CD1c-positive myeloid dendritic cell (primary cell): ENCODE measurements around the gene PKM.
A peak's percentile ranks its signal among the peaks of the same experiment; 100 is the strongest.
"Not testable (repeated sequence)": the region's sequence is repeated elsewhere in the genome, so short reads cannot be mapped to it uniquely, and the experiment has no call there.

Experiments
- DNase-seq: peaks from one replicate; pipeline ENCODE4 v3.0.0-alpha.2; 2016; ENCODE audit errors: extremely low spot score

The PKM gene

DNA sequence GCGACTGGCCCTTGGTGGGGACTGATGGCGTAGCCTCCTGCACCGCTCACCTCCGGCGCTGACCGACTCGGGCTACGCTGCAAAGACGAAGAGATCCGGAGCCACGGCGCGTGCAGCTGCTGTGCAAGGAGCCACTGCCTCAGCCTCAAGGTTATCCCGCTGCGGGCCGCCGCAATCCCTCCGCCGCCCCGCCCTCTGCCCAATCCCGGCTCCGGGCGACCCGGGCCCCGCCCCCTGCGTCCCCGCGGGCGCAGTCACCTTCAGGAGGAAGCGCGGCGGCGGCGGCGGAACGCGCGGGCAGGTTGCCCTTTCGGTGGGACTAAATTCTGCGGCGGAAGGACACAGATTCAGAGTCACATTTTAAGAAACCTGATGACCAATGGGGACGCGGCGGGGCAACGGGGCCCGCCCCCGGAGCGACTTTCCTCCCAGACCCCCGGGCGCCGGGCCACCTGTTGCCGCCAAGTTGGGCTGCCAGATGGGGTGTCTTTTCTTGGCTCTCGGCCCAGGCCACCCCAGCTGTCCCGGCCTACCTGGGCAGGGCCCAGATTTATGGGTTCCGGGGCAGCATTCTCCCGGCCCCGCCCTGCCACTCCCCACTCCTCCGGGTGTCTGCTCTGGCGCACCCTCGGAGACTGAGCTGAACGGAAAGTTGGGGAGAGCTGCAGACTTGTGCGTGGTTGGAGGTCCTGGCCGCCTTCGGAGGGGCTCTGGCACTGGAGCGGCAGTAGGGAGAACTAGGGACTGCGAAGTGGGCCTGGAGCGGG, at the start of gene PKM:
PKM (minus strand) TSS at position 125 of the 767 bp plus-strand sequence. CDS start 12,093 bp downstream, outside the sequence.
- DNase-seq = peak; percentile 96

DNA sequence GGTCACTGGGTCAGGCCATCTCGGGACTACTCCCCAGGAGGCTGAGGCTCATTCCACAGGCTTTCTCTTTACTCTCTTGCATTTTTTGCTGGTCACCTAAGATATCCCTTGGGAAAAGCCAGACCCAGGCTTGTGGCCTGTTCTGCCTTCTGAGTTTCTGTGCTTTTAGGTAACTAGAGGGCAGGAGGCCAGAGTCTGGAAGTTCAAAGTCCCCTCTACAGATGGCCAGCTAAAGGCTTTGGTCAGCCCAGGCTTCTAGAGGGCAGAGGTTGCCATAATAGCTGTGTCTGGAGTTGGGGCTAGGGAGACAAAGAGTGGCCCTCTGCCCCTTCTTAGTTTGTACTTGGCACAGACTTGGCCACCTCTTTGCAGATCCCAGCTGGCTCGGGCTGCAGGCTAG, 49.8 kb upstream of the PKM start:
- no peak for DNase-seq

DNA sequence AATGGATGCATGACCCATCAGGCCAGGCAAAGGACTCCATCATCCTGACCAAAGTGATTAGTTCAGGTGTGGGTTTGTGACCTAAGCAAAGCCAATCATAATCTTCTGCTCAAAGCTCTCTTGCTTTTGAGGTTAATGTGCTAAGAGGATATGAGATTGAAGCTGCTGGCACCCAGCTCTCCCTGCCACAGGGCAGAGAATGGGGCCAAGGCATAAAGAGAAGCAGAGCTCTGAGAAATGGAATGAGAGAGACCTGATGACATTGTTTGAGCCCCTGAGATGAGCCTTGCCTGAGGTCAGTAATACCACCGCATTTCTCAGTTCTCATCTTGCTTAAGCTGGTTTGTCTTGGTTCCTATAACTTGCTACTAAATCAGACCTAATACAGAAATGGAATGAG, 47.7 kb upstream of the PKM start:
- DNase-seq = no peak

DNA sequence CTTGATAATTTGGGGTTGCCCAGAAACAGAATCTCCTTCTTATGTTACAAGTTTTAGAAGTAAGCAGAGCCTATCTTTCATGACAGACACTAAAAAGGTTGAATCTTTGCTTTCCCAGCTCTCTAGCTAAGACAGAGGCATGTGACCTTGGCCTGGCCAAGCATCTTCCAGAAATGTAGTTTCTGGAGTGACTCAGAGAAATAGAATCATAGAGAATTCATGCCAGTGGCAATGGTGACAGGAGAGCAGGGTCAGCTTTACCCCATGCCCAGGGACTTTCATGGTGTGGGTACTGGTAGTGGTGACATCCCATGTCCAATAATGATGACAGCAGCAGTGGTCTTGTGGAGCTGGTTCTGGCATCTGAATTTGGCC, 45.3 kb upstream of the PKM start:
- DNase-seq = no peak

DNA sequence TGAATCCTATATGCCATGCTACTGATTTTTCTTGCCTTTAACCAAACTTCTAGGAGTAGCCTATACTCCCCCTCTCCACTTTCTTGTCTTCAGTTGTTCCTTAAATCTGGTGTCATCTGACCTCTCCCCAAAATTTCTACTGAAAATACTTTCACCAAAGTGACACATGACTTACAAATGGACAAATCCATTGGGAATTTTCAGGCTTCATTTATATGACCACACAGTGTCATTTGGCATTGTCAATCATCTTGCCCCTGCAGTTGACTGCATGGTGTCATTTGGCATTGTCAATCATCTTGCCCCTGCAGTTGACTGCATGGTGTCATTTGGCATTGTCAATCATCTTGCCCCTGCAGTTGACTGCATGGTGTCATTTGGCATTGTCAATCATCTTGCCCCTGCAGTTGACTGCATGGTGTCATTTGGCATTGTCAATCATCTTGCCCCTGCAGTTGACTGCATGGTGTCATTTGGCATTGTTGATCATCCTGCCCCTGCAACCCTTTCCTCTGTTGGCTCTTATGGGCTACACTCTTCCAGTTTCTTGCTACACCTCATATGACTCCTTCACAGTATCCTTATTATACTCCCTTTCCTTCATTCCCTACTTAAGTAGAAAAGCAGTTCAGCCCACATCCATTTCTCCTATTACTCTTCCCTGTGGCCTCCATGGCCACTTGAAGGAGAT, 44.8 kb upstream of the PKM start:
- not testable (repeated sequence) for DNase-seq

DNA sequence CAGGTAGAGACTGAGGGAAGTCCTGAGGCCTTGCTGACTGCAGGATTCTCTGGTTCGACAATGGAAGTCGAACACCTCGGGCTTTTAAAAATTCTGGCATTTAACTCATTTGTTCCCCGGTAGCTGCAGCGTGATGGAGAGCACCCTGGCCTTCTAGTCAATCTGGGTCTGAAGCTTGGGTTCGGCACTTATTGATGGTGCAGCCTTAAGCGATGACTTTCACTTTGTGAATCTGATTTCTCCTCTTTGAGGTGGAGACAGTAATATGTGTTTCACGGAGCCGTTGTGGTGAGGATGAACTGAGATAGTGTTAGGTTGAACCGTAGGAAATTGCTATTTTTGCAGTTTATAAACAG, 42.0 kb upstream of the PKM start:
- no peak for DNase-seq

DNA sequence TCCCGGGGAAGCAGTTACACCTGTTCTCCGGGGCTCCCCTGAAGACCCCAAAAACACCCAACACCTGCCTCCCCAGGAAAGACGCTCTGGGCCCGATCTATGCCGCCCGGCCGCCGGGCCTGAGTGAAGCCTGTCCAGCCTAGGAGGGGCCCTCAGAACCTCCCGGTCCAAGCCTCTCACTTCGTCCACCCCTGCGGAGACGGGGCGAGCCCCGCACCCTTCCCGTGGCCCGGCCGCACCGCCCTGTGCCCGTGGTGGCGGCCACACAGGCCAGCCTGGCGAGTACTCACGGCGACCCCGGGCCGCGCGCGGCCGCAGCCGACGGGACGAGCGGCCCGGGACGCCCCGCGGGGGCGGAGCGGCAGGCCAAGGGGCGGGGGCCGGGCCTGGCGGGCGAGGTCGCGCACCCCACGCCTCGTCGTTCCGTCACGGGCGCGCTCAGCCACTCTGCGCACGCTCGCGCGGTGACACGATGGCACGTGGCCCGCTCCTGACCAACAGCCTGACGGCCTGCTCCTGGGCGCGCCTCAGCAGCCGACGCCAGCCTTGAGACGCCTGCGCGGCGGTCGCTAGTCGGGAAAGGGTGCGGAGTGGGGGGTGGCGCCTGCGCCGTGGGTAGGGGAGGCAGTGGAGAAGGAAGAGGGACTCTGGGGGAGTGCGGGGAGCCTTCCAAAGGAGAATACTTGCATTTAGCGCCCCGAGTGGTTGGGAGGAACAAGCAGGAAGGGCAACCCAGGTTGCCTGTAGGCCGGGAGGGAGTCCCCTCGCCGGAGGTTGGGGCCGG, 41.4 kb upstream of the PKM start, which contains the start of gene PARP6:
PARP6 (minus strand) TSS at position 342 of the 784 bp plus-strand sequence. CDS start 5,077 bp downstream, outside the sequence.
- DNase-seq = peak; percentile 99

DNA sequence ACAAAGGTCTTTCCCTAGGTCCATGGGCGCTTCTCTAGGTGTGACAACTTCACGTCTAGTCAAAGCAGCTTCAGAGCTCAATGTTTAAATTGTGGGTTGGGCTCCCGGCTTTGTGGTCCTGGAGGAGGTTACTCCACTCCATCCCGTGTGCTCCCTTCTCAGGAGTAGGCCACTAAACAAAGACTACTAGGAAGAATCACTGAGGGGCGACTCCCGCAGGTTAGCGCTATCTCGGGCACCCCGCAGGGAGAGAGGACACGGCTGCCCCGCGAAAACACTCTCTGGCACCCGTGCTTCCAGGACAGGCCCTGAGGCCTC, 40.9 kb upstream of the PKM start:
- DNase-seq = peak; percentile 5

DNA sequence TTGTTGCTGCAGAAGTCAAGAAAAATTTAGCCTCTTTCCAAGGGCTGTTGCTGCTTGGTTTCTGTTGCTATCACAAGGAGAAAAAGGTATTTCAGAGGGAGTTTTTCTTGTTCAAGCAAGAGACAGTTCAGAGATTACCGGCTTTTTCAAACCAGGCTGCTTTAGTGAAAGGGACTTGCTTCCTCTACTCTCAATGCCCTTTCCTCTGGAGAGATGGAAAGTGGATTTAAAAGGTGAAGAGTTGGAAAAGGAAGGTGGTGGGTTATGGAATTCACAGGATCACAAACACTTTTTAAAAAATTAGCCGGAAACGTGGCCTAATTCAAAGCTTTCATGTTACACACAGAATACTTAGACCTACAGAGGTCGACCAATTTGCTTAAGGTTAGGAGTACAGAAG, 40.2 kb upstream of the PKM start:
- DNase-seq = no peak

DNA sequence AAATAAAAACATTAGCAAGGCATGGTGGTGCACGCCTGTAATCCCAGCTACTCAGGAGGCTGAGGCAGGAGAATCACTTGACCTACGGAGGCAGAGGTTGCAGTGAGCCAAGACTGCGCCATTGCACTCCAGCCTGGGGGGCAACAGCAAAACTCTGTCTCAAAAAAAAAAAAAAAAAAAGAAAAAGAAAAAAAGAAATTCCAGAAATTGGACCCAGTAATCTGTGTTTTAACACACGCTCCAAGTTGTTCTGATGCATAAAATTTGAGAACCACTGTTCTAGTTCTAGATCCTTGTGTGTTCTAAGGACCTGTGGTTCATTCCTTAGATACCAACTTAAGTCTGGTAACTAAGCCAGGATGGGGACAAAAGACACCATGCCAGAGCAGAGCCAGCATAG, 38.7 kb upstream of the PKM start:
- DNase-seq = no peak

DNA sequence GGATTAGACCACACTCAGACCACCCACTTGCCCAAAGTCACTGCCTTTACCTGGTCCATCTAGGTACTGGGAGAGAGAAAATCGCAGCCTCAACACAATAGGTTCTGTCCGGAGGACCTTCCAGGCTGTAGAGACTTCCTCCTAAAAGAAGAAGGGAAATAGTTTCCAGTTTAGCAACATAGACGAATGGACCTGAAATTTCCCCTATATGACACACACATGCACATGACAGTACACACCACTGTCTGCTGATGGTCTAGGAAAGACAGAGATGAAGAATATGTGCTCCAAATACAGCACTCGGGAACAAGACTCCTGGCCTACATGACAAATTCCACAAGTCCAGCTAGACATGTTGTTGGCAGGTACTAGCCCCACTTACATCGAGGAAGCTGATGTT, 34.0 kb upstream of the PKM start:
- DNase-seq = no peak

DNA sequence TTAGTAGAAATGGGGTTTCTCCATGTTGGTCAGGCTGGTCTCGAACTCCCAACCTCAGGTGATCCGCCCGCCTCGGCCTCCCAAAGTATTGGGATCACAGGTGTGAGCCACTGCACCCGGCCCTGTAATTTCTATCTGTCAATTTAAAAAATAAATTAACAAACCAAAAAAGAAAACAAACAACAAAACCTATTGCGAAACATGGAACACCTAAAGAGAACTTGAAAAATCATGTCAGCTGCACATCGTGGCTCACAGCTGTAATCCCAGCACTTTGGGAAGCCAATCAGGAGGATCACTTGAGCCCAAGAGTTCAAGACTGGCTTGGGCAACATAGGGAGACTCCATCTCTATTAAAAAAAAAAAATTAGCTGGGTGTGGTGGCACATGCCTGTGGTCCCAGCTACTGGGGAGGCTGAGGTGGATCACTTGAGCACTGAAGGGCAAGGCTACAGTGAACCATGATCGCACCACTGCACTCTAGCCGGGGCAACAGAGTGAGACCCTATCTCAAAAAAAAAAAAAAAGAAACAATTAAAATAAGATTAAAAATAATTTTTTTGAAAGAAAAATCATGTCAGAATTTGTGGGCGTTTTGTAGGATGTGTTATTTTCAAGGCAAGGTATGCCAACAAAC, 21.8 kb upstream of the PKM start:
- no peak for DNase-seq

DNA sequence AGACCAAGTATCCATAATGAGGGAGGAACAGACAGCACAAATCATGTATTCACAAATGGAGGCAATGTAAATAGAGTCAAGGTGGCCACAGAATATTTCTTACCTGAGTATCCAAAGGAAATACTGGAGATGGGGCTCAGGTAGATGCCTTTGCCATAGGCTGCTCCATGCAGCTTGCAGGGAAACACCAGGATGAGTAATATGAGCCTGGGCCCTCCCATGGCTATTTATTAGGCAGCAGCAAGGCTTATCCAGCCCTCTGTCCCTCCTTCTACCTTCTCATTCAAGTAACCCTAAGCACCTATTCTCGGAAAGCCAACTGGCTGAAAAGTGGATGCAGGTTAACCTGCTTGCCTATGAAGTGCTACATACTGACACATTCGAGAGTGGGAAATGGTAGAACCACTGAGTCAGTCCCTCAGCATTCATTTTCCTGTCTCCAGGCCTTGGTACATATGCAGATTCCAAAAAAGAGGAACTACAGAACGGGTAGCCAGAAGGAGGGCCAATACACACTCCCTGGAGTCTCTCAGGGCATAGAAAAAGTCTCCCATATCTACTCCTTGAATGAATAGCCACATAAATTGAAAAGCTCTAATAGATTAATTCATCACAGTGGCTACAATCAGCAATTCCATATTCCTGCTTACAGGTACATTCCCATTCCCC, 18.3 kb upstream of the PKM start:
- DNase-seq = peak; percentile 53

DNA sequence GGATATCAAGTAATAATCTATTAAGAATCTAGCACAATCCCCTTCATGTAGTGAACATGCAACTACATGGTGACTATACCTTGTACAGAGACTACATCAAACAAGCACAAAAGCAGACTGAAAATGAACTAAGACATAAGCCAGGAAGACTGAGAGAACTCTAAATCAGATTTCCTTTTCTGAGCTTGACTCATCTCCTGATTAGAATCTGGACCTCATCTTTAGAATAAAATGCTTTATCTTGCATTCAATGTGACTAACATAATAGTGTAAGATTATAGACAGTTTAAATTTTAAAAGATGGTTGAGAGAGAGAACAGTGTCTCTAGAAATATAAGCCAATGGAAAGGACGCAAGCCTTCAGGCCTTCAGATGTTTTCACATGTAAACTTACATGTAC, 17.5 kb upstream of the PKM start:
- DNase-seq = no peak

DNA sequence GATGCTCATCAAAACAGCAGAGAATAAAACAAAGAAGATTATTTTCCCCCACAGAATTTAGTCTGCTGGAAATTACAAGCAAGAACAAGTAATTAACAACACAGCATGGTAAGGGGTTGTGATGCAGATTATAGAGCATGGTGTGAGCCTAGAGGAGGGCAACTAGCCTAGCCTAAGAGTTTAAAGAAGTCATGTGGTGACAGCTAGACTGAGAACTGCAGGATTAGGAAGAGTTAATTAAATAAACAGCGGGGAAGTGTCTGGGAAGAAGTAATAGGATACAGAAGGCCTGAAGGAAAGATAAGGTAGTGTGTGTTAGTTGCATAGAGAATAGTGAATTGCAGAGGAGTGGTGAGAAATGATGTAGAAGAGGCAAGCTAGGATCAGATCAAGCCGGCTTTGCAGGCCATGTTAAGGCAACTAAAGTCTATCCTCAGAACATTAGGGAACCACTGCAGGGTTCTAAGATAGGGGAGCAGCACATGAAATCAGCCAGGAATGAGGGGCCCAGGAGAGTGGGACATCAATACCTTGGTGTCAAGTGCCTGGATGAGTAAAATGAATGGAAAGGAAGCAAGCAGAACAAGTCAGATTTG, 11.9 kb upstream of the PKM start:
- no peak for DNase-seq

DNA sequence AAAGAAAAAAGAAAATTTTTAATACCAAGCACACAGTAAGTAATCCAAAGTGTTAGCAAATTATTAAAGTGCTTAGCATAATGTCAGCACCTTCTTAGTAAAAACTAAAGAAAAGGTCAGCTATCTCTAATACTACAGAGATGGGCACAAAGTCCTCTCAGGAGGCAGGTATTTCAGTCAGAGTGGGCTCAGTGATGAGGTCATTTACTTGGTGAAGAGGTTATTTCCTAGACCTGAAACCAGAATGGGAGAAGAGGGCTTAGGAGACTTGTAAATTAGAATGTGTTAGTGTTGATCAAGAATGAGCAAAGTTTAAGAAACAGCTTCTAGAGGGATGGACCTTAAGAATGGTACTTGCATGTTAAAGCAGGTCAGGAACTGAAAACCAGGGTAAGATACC, 8.7 kb upstream of the PKM start:
- DNase-seq = no peak

DNA sequence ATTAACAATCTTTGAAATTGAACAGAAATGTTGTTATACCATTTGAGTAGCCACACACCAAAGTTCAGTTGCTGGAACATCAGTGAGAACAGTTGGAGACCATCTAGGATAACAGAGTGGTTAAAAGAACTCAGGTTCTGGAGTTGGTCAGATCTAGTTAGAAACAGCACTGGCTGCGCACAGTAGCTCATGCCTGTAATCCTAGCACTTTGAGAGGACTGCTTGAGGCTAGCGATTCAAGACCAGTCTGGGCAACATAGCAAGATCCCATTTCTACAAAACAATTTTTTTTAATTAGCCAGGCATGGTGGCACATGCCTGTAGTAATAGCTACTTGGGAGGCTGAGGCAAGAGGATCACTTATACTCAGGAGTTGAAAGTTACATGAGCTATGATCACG, 7.6 kb upstream of the PKM start:
- DNase-seq = no peak

DNA sequence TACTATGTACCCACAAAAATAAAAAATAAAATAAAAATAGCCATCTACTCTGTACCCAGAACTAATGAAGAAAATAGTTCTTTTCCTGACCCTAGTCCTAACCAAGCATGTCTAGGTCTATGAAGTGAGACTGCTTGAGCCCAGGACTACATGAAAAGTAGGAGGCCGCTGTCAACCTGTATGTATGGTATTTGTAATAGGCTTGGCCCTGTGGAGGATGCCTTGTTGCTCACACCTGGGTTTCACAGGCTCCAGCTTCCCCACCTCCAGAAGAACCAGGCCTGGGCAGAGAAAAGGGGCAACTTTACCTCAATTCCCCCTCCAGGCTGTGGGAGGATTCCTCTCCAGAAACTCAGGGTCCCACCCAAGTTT, 6.8 kb upstream of the PKM start:
- no peak for DNase-seq

DNA sequence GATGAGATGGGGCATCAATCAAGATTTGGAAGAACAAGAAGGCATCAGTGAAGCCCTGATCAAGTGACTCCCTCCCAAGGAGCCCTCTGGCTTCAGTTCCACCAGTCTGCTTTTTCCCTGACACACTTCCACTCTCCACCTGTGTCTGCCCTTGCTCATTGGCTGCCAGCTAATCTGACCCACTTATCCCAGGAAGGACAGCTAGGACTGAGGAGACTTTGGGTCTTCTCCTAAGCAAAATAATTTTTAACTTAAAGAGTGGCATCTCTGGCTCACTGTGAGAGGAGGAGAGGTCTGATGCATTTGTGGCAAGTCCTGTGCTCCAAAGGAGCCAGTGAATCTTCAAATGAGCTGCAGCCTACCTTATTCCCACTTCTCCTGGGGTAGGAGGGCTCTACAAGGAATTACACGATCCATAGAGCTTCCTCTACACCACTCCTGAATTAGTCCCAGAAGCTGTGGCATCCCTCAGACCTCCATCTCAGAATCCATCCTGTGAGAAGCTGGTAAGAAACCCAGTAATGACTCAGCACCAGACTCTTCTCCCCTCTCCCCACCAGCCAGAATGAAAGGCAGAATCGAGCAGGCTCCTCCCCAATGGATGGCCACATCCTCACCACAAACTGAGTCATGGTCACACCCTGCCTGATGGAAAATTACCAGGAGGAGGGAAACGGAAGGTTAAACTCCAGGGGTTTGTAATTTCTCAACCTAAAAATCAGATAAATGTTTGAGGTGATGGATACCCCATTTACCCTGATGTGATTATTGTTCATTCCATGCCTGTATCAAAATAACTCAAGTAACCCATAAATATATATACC, 6.3 kb upstream of the PKM start:
- peak; percentile 86 for DNase-seq

DNA sequence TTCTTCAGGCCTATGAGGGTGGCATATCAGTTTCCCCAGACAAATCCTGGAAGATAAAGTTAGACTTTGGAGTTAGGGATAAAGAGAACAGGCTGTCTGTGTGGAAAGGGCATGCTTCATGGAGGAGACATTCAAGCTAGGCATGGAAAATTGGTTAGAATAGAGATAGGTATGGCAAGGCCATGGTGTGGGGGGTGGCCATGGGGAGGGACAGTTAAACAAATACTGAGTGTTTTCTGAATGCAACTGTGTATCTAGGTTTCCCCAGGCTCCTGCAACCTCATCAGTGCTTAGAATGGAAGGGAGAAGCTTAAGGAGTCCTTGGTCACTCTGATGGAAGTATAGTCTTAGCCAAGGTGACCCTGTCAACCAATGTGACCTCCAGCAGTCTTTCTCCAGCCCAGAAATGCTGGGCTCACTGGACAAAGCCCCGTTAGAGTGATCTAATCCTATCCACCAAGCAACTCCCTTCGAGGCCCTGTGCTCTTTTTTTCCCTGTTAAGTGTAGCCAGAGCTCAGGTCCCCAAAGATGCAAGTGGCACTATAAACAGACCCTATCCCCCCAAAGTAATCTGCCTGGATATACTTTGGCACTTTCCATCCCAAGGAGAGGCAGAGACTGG, 5.5 kb upstream of the PKM start:
- no peak for DNase-seq
